CD14-positive monocyte (primary cell): ENCODE data around the gene ATP5PD. TPM values are rescaled to one million over a fixed set of nuclear protein-coding genes. Genes with fewer than 3 reads are reported as not detected.
"Not testable (repeated sequence)": the region's sequence is repeated elsewhere in the genome, so short reads cannot be mapped to it uniquely, and the experiment has no call there.

ENCODE experiments used
- DNase-seq, 3 donors: peaks; one replicate each; pipeline ENCODE4 v3.0.0-alpha.2; 2011 to 2022
- H2AFZ ChIP-seq: 2 replicates; pipeline ENCODE4 v1.6.0; 2012; ENCODE audit warnings: mild to moderate bottlenecking, low read depth, low read length, inconsistent platforms; ENCODE audit not compliant: insufficient read depth, poor library complexity, severe bottlenecking
- H3K27ac ChIP-seq, 2 donors: 1 replicate in 1 of 2; 2 replicates in 1 of 2; pipeline ENCODE4 v1.5.1; 2012 to 2013; ENCODE audit warnings: low read length in 2 of 2, control low read depth in 1 of 2, inconsistent platforms in 1 of 2, low read depth in 1 of 2, mild to moderate bottlenecking in 1 of 2
- H3K27me3 ChIP-seq, 2 donors: one replicate each; pipeline versions ENCODE4 v1.6.0 to v1.6.1; 2011 to 2013; ENCODE audit warnings: low read length in 2 of 2; ENCODE audit not compliant: control insufficient read depth in 2 of 2, insufficient read depth in 2 of 2
- H3K36me3 ChIP-seq, 2 donors: replicated peaks in 1 of 2; 1 replicate in 1 of 2; 2 replicates in 1 of 2; pipeline versions ENCODE4 v1.5.1 to v1.6.1; 2012 to 2013; ENCODE audit warnings: low read length in 2 of 2, control low read depth in 1 of 2, inconsistent platforms in 1 of 2, mild to moderate bottlenecking in 1 of 2; ENCODE audit not compliant: insufficient read depth in 2 of 2, control insufficient read depth in 1 of 2
- H3K4me1 ChIP-seq, 2 donors: 1 replicate in 1 of 2; 2 replicates in 1 of 2; pipeline versions ENCODE4 v1.5.1 to v1.6.1; 2012 to 2013; ENCODE audit warnings: low read length in 2 of 2, control low read depth in 1 of 2, inconsistent platforms in 1 of 2, mild to moderate bottlenecking in 1 of 2, moderate library complexity in 1 of 2; ENCODE audit not compliant: insufficient read depth in 2 of 2, control insufficient read depth in 1 of 2
- H3K4me2 ChIP-seq: replicated peaks from 2 replicates; pipeline ENCODE3; 2012; ENCODE audit warnings: low read length, moderate library complexity, mild to moderate bottlenecking; ENCODE audit not compliant: poor library complexity, severe bottlenecking; ENCODE audit errors: extremely low read depth
- H3K4me3 ChIP-seq, 3 experiments: fragments of 200-600 bp in 1 of 3; sonication (generic) in 1 of 3; replicated peaks in 1 of 3; 1 replicate in 2 of 3; 2 replicates in 1 of 3; pipeline ENCODE4 v1.5.1; 2011 to 2013; ENCODE audit warnings: low read length in 3 of 3, mild to moderate bottlenecking in 3 of 3, control low read depth in 2 of 3, low read depth in 2 of 3, inconsistent platforms in 1 of 3, moderate library complexity in 1 of 3
- H3K79me2 ChIP-seq: 2 replicates; pipeline ENCODE4 v1.6.0; 2012; ENCODE audit warnings: mild to moderate bottlenecking, control low read depth, inconsistent platforms, low read length, moderate library complexity; ENCODE audit not compliant: insufficient read depth
- H3K9ac ChIP-seq: 2 replicates; pipeline ENCODE4 v1.6.0; 2017; ENCODE audit warnings: low read length, mild to moderate bottlenecking; ENCODE audit not compliant: insufficient read depth, poor library complexity, severe bottlenecking
- H3K9me3 ChIP-seq, 2 donors: replicated peaks in 1 of 2; 1 replicate in 1 of 2; 2 replicates in 1 of 2; pipeline versions ENCODE4 v1.5.1 to v1.6.1; 2012 to 2013; ENCODE audit warnings: low read length in 2 of 2, control low read depth in 1 of 2; ENCODE audit not compliant: control insufficient read depth in 1 of 2, insufficient read depth in 1 of 2
- H4K20me1 ChIP-seq: 2 replicates; pipeline ENCODE4 v1.6.0; 2012; ENCODE audit warnings: mild to moderate bottlenecking, low read length, control low read depth, moderate library complexity; ENCODE audit not compliant: insufficient read depth
- H3K27ac Mint-ChIP-seq, 7 donors: one replicate each; pipeline ENCODE4 v1.8.0; 2020; ENCODE audit warnings: mild to moderate bottlenecking in 7 of 7, mixed read lengths in 7 of 7, moderate library complexity in 6 of 7, inconsistent platforms in 2 of 7
- H3K27me3 Mint-ChIP-seq, 3 donors: one replicate each; pipeline ENCODE4 v1.8.0; 2021 to 2022; ENCODE audit warnings: low read depth in 3 of 3, mild to moderate bottlenecking in 3 of 3, mixed read lengths in 3 of 3, moderate library complexity in 3 of 3, inconsistent platforms in 1 of 3
- H3K36me3 Mint-ChIP-seq, 2 donors: one replicate each; pipeline ENCODE4 v1.8.0; 2020; ENCODE audit warnings: mixed read lengths in 2 of 2, inconsistent platforms in 1 of 2, mild to moderate bottlenecking in 1 of 2
- H3K4me1 Mint-ChIP-seq: one replicate; pipeline ENCODE4 v1.8.0; 2020; ENCODE audit warnings: mild to moderate bottlenecking, mixed read lengths
- H3K4me3 Mint-ChIP-seq, 2 donors: one replicate each; pipeline ENCODE4 v1.8.0; 2020; ENCODE audit warnings: mild to moderate bottlenecking in 2 of 2, mixed read lengths in 2 of 2, moderate library complexity in 1 of 2
- H3K9me3 Mint-ChIP-seq, 7 donors: one replicate each; pipeline ENCODE4 v1.8.0; 2020 to 2022; ENCODE audit warnings: mixed read lengths in 7 of 7, mild to moderate bottlenecking in 6 of 7, moderate library complexity in 6 of 7, inconsistent platforms in 2 of 7
- WGBS: methylation state at CpG from one replicate; pipeline ENCODE4 v1.1.5; 2013; ENCODE audit warnings: missing lambda C conversion rate; ENCODE audit not compliant: insufficient coverage; 5-methylcytosine and 5-hydroxymethylcytosine counted together
- intact Hi-C, 2 donors: fragments of 100-400 bp; cut with micrococcal nuclease; formaldehyde crosslinking; loops; one replicate each; pipeline versions ENCODE4 v1.15.0 to v1.15.1; 2023
- polyA plus RNA-seq, 3 donors: library from polyadenylated mRNA; depleted of rRNA in 1 of 3; unstranded in 2 of 3; stranded (reverse) in 1 of 3; fragments of 300-500 nt in 2 of 3; fragments of >200 nt in 1 of 3; fragmentation: Illumina TruSeq in 2 of 3; gene quantifications; 1 replicate in 2 of 3; 2 replicates in 1 of 3; pipeline ENCODE4 v1.2.3, GENCODE V29; 2012 to 2021
- TF ChIP-seq, protein P1 (sequence below): fragments of 200-600 bp; IDR thresholded peaks from one replicate; pipeline ENCODE4 v1.8.0; 2022; ENCODE audit warnings: antibody characterized with exemption, mild to moderate bottlenecking

The ATP5PD gene
- polyA plus RNA-seq, 3 donors, result 139 to 451 (median 437) TPM

GRCh38 chr17:75031972-75032719 is 14.6 kb downstream of the ATP5PD start:
- 6% methylated on average over 10 of the region's 10 CpGs for WGBS
- peak overlapping the region in 1 of 3 experiments; percentile 82 for H3K4me3 ChIP-seq
- peaks cover 30 to 41% (median 36%) of the 10 kb centered on the region in 3 donors for H3K27me3 Mint-ChIP-seq
- intact Hi-C loops, result loop anchor here in 1 of 2 donors (10.0 kb wide), 2 partner anchors 47 to 233 kb away; partner anchors contain the start of genes CDR2L, GGA3 and MRPS7
- H3K4me1 ChIP-seq, result peaks cover 44 to 59% of the 10 kb centered on the region in 2 donors
- no peak overlapping the region for H3K9ac ChIP-seq
- no peaks in the 10 kb centered on the region for H4K20me1 ChIP-seq
- H2AFZ ChIP-seq, result peak overlapping the region; percentile 47
- H3K4me2 ChIP-seq, result peak overlapping the region; percentile 76
- peaks cover 5 to 17% of the 10 kb centered on the region in 2 donors for H3K9me3 ChIP-seq
- H3K4me3 Mint-ChIP-seq, result peak overlapping the region; percentile 81 to 94
- no peak overlapping the region for H3K27ac ChIP-seq
- H3K36me3 Mint-ChIP-seq, result peaks cover 4 to 5% of the 10 kb centered on the region in 2 donors
- DNase-seq, result peak; percentile 67 to 78 (median 71)
- no peaks in the 10 kb centered on the region for H3K79me2 ChIP-seq
- H3K9me3 Mint-ChIP-seq, result peaks cover 8 to 25% (median 16%) of the 10 kb centered on the region in 7 donors
- H3K27ac Mint-ChIP-seq, result peak overlapping the region in 6 of 7 donors; percentile 8 to 84 (median 55)
- H3K36me3 ChIP-seq, result no peaks in the 10 kb centered on the region
- H3K4me1 Mint-ChIP-seq, result peaks cover 59% of the 10 kb centered on the region
- peaks cover 5 to 22% of the 10 kb centered on the region in 2 donors for H3K27me3 ChIP-seq
- TF ChIP-seq, protein P1, sequence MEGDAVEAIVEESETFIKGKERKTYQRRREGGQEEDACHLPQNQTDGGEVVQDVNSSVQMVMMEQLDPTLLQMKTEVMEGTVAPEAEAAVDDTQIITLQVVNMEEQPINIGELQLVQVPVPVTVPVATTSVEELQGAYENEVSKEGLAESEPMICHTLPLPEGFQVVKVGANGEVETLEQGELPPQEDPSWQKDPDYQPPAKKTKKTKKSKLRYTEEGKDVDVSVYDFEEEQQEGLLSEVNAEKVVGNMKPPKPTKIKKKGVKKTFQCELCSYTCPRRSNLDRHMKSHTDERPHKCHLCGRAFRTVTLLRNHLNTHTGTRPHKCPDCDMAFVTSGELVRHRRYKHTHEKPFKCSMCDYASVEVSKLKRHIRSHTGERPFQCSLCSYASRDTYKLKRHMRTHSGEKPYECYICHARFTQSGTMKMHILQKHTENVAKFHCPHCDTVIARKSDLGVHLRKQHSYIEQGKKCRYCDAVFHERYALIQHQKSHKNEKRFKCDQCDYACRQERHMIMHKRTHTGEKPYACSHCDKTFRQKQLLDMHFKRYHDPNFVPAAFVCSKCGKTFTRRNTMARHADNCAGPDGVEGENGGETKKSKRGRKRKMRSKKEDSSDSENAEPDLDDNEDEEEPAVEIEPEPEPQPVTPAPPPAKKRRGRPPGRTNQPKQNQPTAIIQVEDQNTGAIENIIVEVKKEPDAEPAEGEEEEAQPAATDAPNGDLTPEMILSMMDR, result no peak

- Histone ChIP-seq H3K79me2 (no peaks in the 10 kb centered on the region), H4K20me1 (no peaks in the 10 kb centered on the region), H3K9me3 (peaks cover 5 to 18% of the 10 kb centered on the region in 2 donors), H3K4me3 (no peak overlapping the region), H3K4me2 (no peak overlapping the region), H3K4me1 (peaks cover 50 to 59% of the 10 kb centered on the region in 2 donors), H3K27ac (no peak overlapping the region), H3K27me3 (peaks cover 5 to 22% of the 10 kb centered on the region in 2 donors), H3K9ac (no peak overlapping the region), H3K36me3 (no peaks in the 10 kb centered on the region), H2AFZ (no peak overlapping the region)
- 93% methylated on average over 6 of the region's 8 CpGs for WGBS
- TF ChIP-seq, protein P1, result no peak
- Mint-ChIP-seq H3K4me3 (no peak overlapping the region), H3K36me3 (peaks cover 5 to 7% of the 10 kb centered on the region in 2 donors), H3K9me3 (peaks cover 9 to 29% (median 18%) of the 10 kb centered on the region in 7 donors), H3K27me3 (peaks cover 29 to 36% (median 32%) of the 10 kb centered on the region in 3 donors), H3K27ac (no peak overlapping the region), H3K4me1 (peaks cover 60% of the 10 kb centered on the region)
- no peak for DNase-seq
- intact Hi-C loops, result loop anchor here in 1 of 2 donors (10.0 kb wide), 2 partner anchors 45 to 235 kb away; partner anchors contain the start of genes CDR2L, GGA3 and MRPS7
These were observed 16.6 kb downstream of the ATP5PD start for GRCh38 chr17:75030161-75030560.

GRCh38 chr17:75026650-75027049 is 20.1 kb downstream of the ATP5PD start:
- H3K27ac ChIP-seq, H3K9ac ChIP-seq, H3K27me3 Mint-ChIP-seq, H3K79me2 ChIP-seq, H3K27me3 ChIP-seq, H4K20me1 ChIP-seq, intact Hi-C loops: not testable (repeated sequence)
- Histone ChIP-seq H3K36me3 (peaks cover 10 to 12% of the 10 kb centered on the region in 2 donors), H3K4me2 (peak overlapping the region; percentile 42), H2AFZ (peak overlapping the region; percentile 46), H3K9me3 (peaks cover 5 to 22% of the 10 kb centered on the region in 2 donors), H3K4me1 (peaks cover 18 to 27% of the 10 kb centered on the region in 2 donors), H3K4me3 (peak overlapping the region in 1 of 3 experiments; percentile 20)
- H3K9me3 Mint-ChIP-seq, result peaks cover 11 to 25% (median 20%) of the 10 kb centered on the region in 7 donors
- H3K4me1 Mint-ChIP-seq, result peaks cover 38% of the 10 kb centered on the region
- 0% methylated on average over 2 of the region's 2 CpGs for WGBS
- H3K36me3 Mint-ChIP-seq, result peaks cover 15 to 27% of the 10 kb centered on the region in 2 donors
- peak overlapping the region in 1 of 7 donors; percentile 60 for H3K27ac Mint-ChIP-seq
- DNase-seq, result peak in 1 of 3 donors; percentile 23
- peak overlapping the region in 1 of 2 donors; percentile 43 for H3K4me3 Mint-ChIP-seq
